OCI-LY7 (cell line): ENCODE results near the gene PITPNM3. TPM values are rescaled to one million over a fixed set of nuclear protein-coding genes. Genes with fewer than 3 reads are reported as not detected.

Experiments
- BruUV-seq: library from RNA; stranded (reverse); fragments of 400-500 nt; replicated peaks from 2 replicates; lab custom pipeline; 2021; lab: Mats Ljungman, UMichigan
- CTCF ChIA-PET: fragments of 300-600 bp; sonication (Branson Sonifier 250); formaldehyde crosslinking; loops from one replicate; lab custom pipeline; 2022; ENCODE audit warnings: antibody characterized with exemption; ENCODE audit not compliant: unreplicated experiment; lab: Charles Lee
- POLR2A ChIA-PET: fragments of 300-600 bp; sonication (Branson Sonifier 250); formaldehyde crosslinking; loops from one replicate; lab custom pipeline; 2022; ENCODE audit warnings: antibody characterized with exemption; lab: Charles Lee
- DNase-seq: peaks from one replicate; pipeline ENCODE4 v3.0.0-alpha.2; 2015; ENCODE audit warnings: low spot score
- H2AFZ ChIP-seq: fragments of 200-600 bp; sonication (generic), shearing (Covaris generic); 2 replicates; pipeline ENCODE4 v1.6.1; 2014; ENCODE audit warnings: mild to moderate bottlenecking, antibody characterized with exemption, low read length, moderate library complexity
- H3K27ac ChIP-seq: fragments of 200-600 bp; sonication (generic); 2 replicates; pipeline ENCODE4 v1.5.1; 2014; ENCODE audit warnings: mixed run types, low read depth, mild to moderate bottlenecking, moderate library complexity, low read length, inconsistent platforms; ENCODE audit not compliant: poor library complexity, severe bottlenecking
- H3K36me3 ChIP-seq: fragments of 200-600 bp; sonication (generic); 2 replicates; pipeline ENCODE4 v1.6.1; 2014; ENCODE audit warnings: mild to moderate bottlenecking, antibody characterized with exemption, low read length, moderate library complexity, mixed read lengths; ENCODE audit not compliant: insufficient read depth
- H3K4me1 ChIP-seq: fragments of 200-600 bp; sonication (generic); 2 replicates; pipeline ENCODE4 v1.5.1; 2014; ENCODE audit warnings: mild to moderate bottlenecking, low read length; ENCODE audit not compliant: insufficient read depth, poor library complexity, severe bottlenecking
- H3K4me2 ChIP-seq: fragments of 200-600 bp; sonication (generic); 2 replicates; pipeline ENCODE4 v1.6.1; 2014; ENCODE audit warnings: mild to moderate bottlenecking, low read length
- H3K4me3 ChIP-seq: fragments of 200-600 bp; sonication (generic); 2 replicates; pipeline ENCODE4 v1.5.1; 2014; ENCODE audit warnings: mild to moderate bottlenecking, low read depth, low read length; ENCODE audit not compliant: poor library complexity, severe bottlenecking
- H3K79me2 ChIP-seq: fragments of 200-600 bp; sonication (generic); 2 replicates; pipeline ENCODE4 v1.6.1; 2016; ENCODE audit warnings: low read depth, mild to moderate bottlenecking, low read length, moderate library complexity, mixed read lengths; ENCODE audit not compliant: insufficient read depth
- H3K9me2 ChIP-seq: fragments of 200-600 bp; sonication (generic); 2 replicates; pipeline ENCODE4 v1.6.1; 2016; ENCODE audit warnings: mild to moderate bottlenecking, low read length, mixed read lengths; ENCODE audit not compliant: insufficient read depth
- H3K9me3 ChIP-seq: fragments of 200-600 bp; sonication (generic); 2 replicates; pipeline ENCODE4 v1.6.1; 2014; ENCODE audit warnings: mild to moderate bottlenecking, mixed run types, low read length, mixed read lengths
- H4K20me1 ChIP-seq: fragments of 200-600 bp; sonication (generic); 2 replicates; pipeline ENCODE4 v1.6.1; 2014; ENCODE audit warnings: mild to moderate bottlenecking, antibody characterized with exemption, low read length, moderate library complexity, mixed read lengths; ENCODE audit not compliant: insufficient read depth
- CTCF ChIP-seq: fragments of 200-600 bp; sonication (generic); conservative IDR thresholded peaks from 2 replicates; pipeline ENCODE4 v1.5.1; 2014; ENCODE audit warnings: mild to moderate bottlenecking, antibody characterized with exemption, low read length, moderate library complexity, mixed read lengths
- EZH2phosphoT487 ChIP-seq: fragments of 200-600 bp; sonication (generic); IDR thresholded peaks from 2 replicates; pipeline ENCODE4 v1.6.1; 2018; ENCODE audit warnings: low read depth, borderline replicate concordance, mild to moderate bottlenecking, mixed run types, antibody characterized with exemption, low read length, moderate library complexity, mixed read lengths
- intact Hi-C: fragments of 100-400 bp; cut with micrococcal nuclease; formaldehyde crosslinking; loops from one replicate; pipeline ENCODE4 v1.10.0; 2022; ENCODE audit not compliant: unreplicated experiment
- total RNA-seq, 2 experiments: library from RNA; depleted of rRNA in 1 of 2; stranded (reverse); fragments of >200 nt in 1 of 2; shearing (Covaris generic) in 1 of 2; gene quantifications; 2 replicates each; pipeline ENCODE4 v1.2.3, GENCODE V29; 2014 to 2022

PITPNM3 gene
- total RNA-seq, 2 experiments from 2014 or later = 0.76 to 1.6 TPM

- Histone ChIP-seq H3K4me2 (no peak overlapping the region), H3K4me1 (peaks cover 15% of the 10 kb centered on the region), H3K4me3 (no peak overlapping the region), H3K27ac (no peak overlapping the region), H2AFZ (no peak overlapping the region), H3K36me3 (no peaks in the 10 kb centered on the region), H3K79me2 (no peaks in the 10 kb centered on the region), H3K9me2 (no peaks in the 10 kb centered on the region), H4K20me1 (no peaks in the 10 kb centered on the region), H3K9me3 (no peaks in the 10 kb centered on the region)
- no peak for DNase-seq
- ChIA-PET POLR2A (no interaction called here), CTCF (no interaction called here)
- BruUV-seq = no TSS peak
- intact Hi-C loops = no loop called here
- no peak for TF ChIP-seq CTCF
- TF ChIP-seq EZH2phosphoT487 = no peak
Observed at GRCh38 chr17:6456321-6456720, 100.0 kb downstream of the PITPNM3 start.

GRCh38 chr17:6455321-6455705, 101.0 kb downstream of the PITPNM3 start:
- Histone ChIP-seq H3K4me2 (peak overlapping the region; percentile 43), H3K27ac (no peak overlapping the region), H3K9me2 (no peaks in the 10 kb centered on the region), H3K9me3 (no peaks in the 10 kb centered on the region), H3K4me1 (peaks cover 15% of the 10 kb centered on the region), H3K4me3 (no peak overlapping the region), H3K79me2 (no peaks in the 10 kb centered on the region), H4K20me1 (no peaks in the 10 kb centered on the region), H2AFZ (peak overlapping the region; percentile 44; the same call in 1 of the 2 replicates), H3K36me3 (no peaks in the 10 kb centered on the region)
- TF ChIP-seq CTCF = no peak
- TF ChIP-seq EZH2phosphoT487 = no peak
- ChIA-PET POLR2A (no interaction called here), CTCF (no interaction called here)
- DNase-seq = peak; percentile 78
- intact Hi-C loops = no loop called here
- no TSS peak for BruUV-seq

GRCh38 chr17:6454495-6455320, 101.6 kb downstream of the PITPNM3 start:
- Histone ChIP-seq H3K4me3 (no peak overlapping the region), H3K9me3 (no peaks in the 10 kb centered on the region), H3K36me3 (no peaks in the 10 kb centered on the region), H3K4me2 (peak overlapping the region; percentile 43), H2AFZ (peak overlapping the region; percentile 44; the same call in 1 of the 2 replicates), H3K79me2 (no peaks in the 10 kb centered on the region), H3K27ac (no peak overlapping the region), H3K4me1 (peaks cover 15% of the 10 kb centered on the region), H4K20me1 (no peaks in the 10 kb centered on the region), H3K9me2 (no peaks in the 10 kb centered on the region)
- no peak for TF ChIP-seq CTCF
- no peak for TF ChIP-seq EZH2phosphoT487
- intact Hi-C loops = no loop called here
- POLR2A ChIA-PET = no interaction called here
- CTCF ChIA-PET = interaction anchor here (1.1 kb wide), 1 partner anchor 16 kb away, joined by 3 read pairs; no protein-coding TSS in a partner anchor
- DNase-seq = no peak
- no TSS peak for BruUV-seq
